IMR-90 (cell line): ENCODE measurements around the gene GNG2. TPM values are rescaled to one million over a fixed set of nuclear protein-coding genes. Genes with fewer than 3 reads are reported as not detected.
A peak's percentile ranks its signal among the peaks of the same experiment; 100 is the strongest.

ENCODE experiments used
- ATAC-seq: fragments of 200-7000 bp; cut with Tn5 transposase; 2 replicates; pipeline ENCODE4 v1.9.1; 2020; ENCODE audit warnings: low read depth, mild to moderate bottlenecking, moderate library complexity
- BruUV-seq: library from RNA; stranded (reverse); fragments of 400-500 nt; replicated peaks from 2 replicates; lab custom pipeline; 2021; lab: Mats Ljungman, UMichigan
- CTCF ChIA-PET: fragments of 300-600 bp; formaldehyde crosslinking; extraction: SDS; loops from one replicate; lab custom pipeline; 2021; ENCODE audit warnings: antibody characterized with exemption; lab: Yijun Ruan, JAX
- POLR2A ChIA-PET: fragments of 300-600 bp; sonication (Branson Sonifier 250); formaldehyde crosslinking; loops from one replicate; lab custom pipeline; 2022; ENCODE audit warnings: antibody characterized with exemption; ENCODE audit not compliant: unreplicated experiment; lab: Charles Lee
- DNase-seq: peaks from one replicate; pipeline ENCODE4 v3.0.0; 2013
- H2AFZ ChIP-seq: replicated peaks from 2 replicates; pipeline ENCODE3; 2013; ENCODE audit warnings: low read length, mild to moderate bottlenecking; ENCODE audit not compliant: poor library complexity
- H2AK5ac ChIP-seq: 2 replicates; pipeline ENCODE4 v1.6.1; 2013; ENCODE audit warnings: low read depth, low read length, inconsistent platforms
- H2AK9ac ChIP-seq: replicated peaks from 2 replicates; pipeline ENCODE3; 2013; ENCODE audit warnings: mild to moderate bottlenecking, low read depth, low read length, moderate library complexity; ENCODE audit not compliant: poor library complexity
- H2BK120ac ChIP-seq: 2 replicates; pipeline ENCODE4 v1.6.1; 2013; ENCODE audit warnings: low read depth, low read length, inconsistent platforms
- H2BK15ac ChIP-seq: 3 replicates; pipeline ENCODE4 v1.6.1; 2013; ENCODE audit warnings: low read depth, low read length, inconsistent platforms
- H2BK20ac ChIP-seq: 2 replicates; pipeline ENCODE4 v1.6.1; 2013; ENCODE audit warnings: low read depth, mild to moderate bottlenecking, inconsistent platforms, low read length, moderate library complexity
- H2BK5ac ChIP-seq: 2 replicates; pipeline ENCODE4 v1.6.1; 2013; ENCODE audit warnings: mild to moderate bottlenecking, low read depth, low read length, inconsistent platforms; ENCODE audit not compliant: poor library complexity, severe bottlenecking
- H3K14ac ChIP-seq: replicated peaks from 2 replicates; pipeline ENCODE4 v1.6.1; 2013; ENCODE audit warnings: low read depth, low read length, inconsistent platforms
- H3K18ac ChIP-seq: 2 replicates; pipeline ENCODE4 v1.6.1; 2013; ENCODE audit warnings: low read depth, low read length, control low read depth
- H3K23ac ChIP-seq: 2 replicates; pipeline ENCODE4 v1.6.1; 2013; ENCODE audit warnings: low read depth, low read length, inconsistent platforms
- H3K27ac ChIP-seq: 2 replicates; pipeline ENCODE4 v1.5.1; 2013; ENCODE audit warnings: mild to moderate bottlenecking, control low read depth, low read length; ENCODE audit not compliant: insufficient read depth
- H3K27me3 ChIP-seq: 2 replicates; pipeline ENCODE4 v1.6.1; 2013; ENCODE audit warnings: low read length; ENCODE audit not compliant: control insufficient read depth, insufficient read depth
- H3K36me3 ChIP-seq: 2 replicates; pipeline ENCODE4 v1.6.1; 2013; ENCODE audit warnings: low read length, mixed read lengths; ENCODE audit not compliant: control insufficient read depth, insufficient read depth
- H3K4ac ChIP-seq: 2 replicates; pipeline ENCODE4 v1.6.1; 2013; ENCODE audit warnings: low read depth, low read length, inconsistent platforms
- H3K4me1 ChIP-seq: 2 replicates; pipeline ENCODE4 v1.6.1; 2013; ENCODE audit warnings: low read length, mixed read lengths; ENCODE audit not compliant: control insufficient read depth, insufficient read depth
- H3K4me2 ChIP-seq: 2 replicates; pipeline ENCODE4 v1.6.1; 2013; ENCODE audit warnings: low read depth, mild to moderate bottlenecking, control low read depth, low read length, moderate library complexity
- H3K4me3 ChIP-seq: 2 replicates; pipeline ENCODE4 v1.5.1; 2013; ENCODE audit warnings: low read depth, mild to moderate bottlenecking, control low read depth, low read length, moderate library complexity; ENCODE audit not compliant: insufficient read depth
- H3K56ac ChIP-seq: 2 replicates; pipeline ENCODE4 v1.6.1; 2013; ENCODE audit warnings: low read length, inconsistent platforms; ENCODE audit not compliant: insufficient read depth; ENCODE audit errors: extremely low read depth
- H3K79me1 ChIP-seq, 2 experiments: 2 replicates each; pipeline ENCODE4 v1.6.1; 2013; ENCODE audit warnings: low read length in 2 of 2, inconsistent platforms in 1 of 2, low read depth in 1 of 2
- H3K9ac ChIP-seq: 2 replicates; pipeline ENCODE4 v1.6.1; 2013; ENCODE audit warnings: low read depth, low read length, control low read depth
- H3K9me1 ChIP-seq: 2 replicates; pipeline ENCODE4 v1.6.1; 2013; ENCODE audit warnings: low read length, inconsistent platforms; ENCODE audit not compliant: insufficient read depth
- H3K9me3 ChIP-seq: 2 replicates; pipeline ENCODE4 v1.6.1; 2013; ENCODE audit warnings: low read length; ENCODE audit not compliant: control insufficient read depth, insufficient read depth
- H4K20me1 ChIP-seq: 2 replicates; pipeline ENCODE4 v1.6.1; 2013; ENCODE audit warnings: low read length, inconsistent platforms; ENCODE audit not compliant: insufficient read depth
- H4K5ac ChIP-seq: 2 replicates; pipeline ENCODE4 v1.6.1; 2013; ENCODE audit warnings: mild to moderate bottlenecking, low read depth, low read length, control low read depth
- H4K8ac ChIP-seq, 2 experiments: 2 replicates each; pipeline ENCODE4 v1.6.1; 2013; ENCODE audit warnings: low read depth in 2 of 2, low read length in 2 of 2, control low read depth in 1 of 2, inconsistent platforms in 1 of 2
- H4K91ac ChIP-seq: 2 replicates; pipeline ENCODE4 v1.6.1; 2013; ENCODE audit warnings: low read depth, low read length, inconsistent platforms; ENCODE audit not compliant: insufficient read depth
- BHLHE40 ChIP-seq: fragments of 150-350 bp; IDR thresholded peaks from 2 replicates; pipeline ENCODE4 v1.6.1; 2016; ENCODE audit warnings: mild to moderate bottlenecking, low read depth, low read length
- CEBPB ChIP-seq: IDR thresholded peaks from 2 replicates; pipeline ENCODE4 v1.6.1; 2012; ENCODE audit warnings: low read depth, low read length, improper control_type of control experiment
- CHD1 ChIP-seq: IDR thresholded peaks from 2 replicates; pipeline ENCODE4 v1.6.1; 2012; ENCODE audit warnings: low read depth, low read length, improper control_type of control experiment
- FOS ChIP-seq: fragments of 150-350 bp; IDR thresholded peaks from 2 replicates; pipeline ENCODE4 v1.6.1; 2016; ENCODE audit warnings: low read depth, low read length
- MAFK ChIP-seq: IDR thresholded peaks from 2 replicates; pipeline ENCODE4 v1.6.1; 2012; ENCODE audit warnings: low read depth, low read length, improper control_type of control experiment
- MAZ ChIP-seq: IDR thresholded peaks from 2 replicates; pipeline ENCODE4 v1.6.1; 2012; ENCODE audit warnings: low read depth, mild to moderate bottlenecking, low read length, improper control_type of control experiment, moderate library complexity, borderline replicate concordance
- MXI1 ChIP-seq: IDR thresholded peaks from 2 replicates; pipeline ENCODE4 v1.6.1; 2012; ENCODE audit warnings: low read depth, mild to moderate bottlenecking, low read length, moderate library complexity, borderline replicate concordance
- NFE2L2 ChIP-seq: fragments of 150-350 bp; IDR thresholded peaks from 2 replicates; pipeline ENCODE4 v1.6.1; 2016; ENCODE audit warnings: low read depth, mild to moderate bottlenecking, low read length
- POLR2A ChIP-seq: IDR thresholded peaks from 2 replicates; pipeline ENCODE4 v1.6.1; 2012; ENCODE audit warnings: mild to moderate bottlenecking, low read depth, low read length
- RAD21 ChIP-seq: IDR thresholded peaks from 2 replicates; pipeline ENCODE4 v1.6.1; 2012; ENCODE audit warnings: low read length, improper control_type of control experiment
- RCOR1 ChIP-seq: IDR thresholded peaks from 2 replicates; pipeline ENCODE4 v1.6.1; 2012; ENCODE audit warnings: mild to moderate bottlenecking, low read length, improper control_type of control experiment; ENCODE audit not compliant: insufficient replicate concordance
- RFX5 ChIP-seq: IDR thresholded peaks from 2 replicates; pipeline ENCODE4 v1.8.0; 2012; ENCODE audit warnings: low read depth, mild to moderate bottlenecking, low read length, moderate library complexity
- SMC3 ChIP-seq: fragments of 150-350 bp; IDR thresholded peaks from 2 replicates; pipeline ENCODE4 v1.6.1; 2016; ENCODE audit warnings: low read depth, mild to moderate bottlenecking, antibody characterized with exemption, low read length, moderate library complexity
- WGBS, 2 experiments: methylation state at CpG; one replicate each; pipeline versions ENCODE4 v1.1.5 to v1.1.7; 2013; ENCODE audit warnings: missing lambda C conversion rate in 2 of 2; ENCODE audit not compliant: insufficient read length in 1 of 2; ENCODE audit errors: extremely low coverage in 2 of 2; 5-methylcytosine and 5-hydroxymethylcytosine counted together
- dilution Hi-C: fragments of 300-500 bp; cut with HindIII; formaldehyde crosslinking; loops from one replicate; pipeline ENCODE4 v1.14.3; 2018; ENCODE audit warnings: low sequenced_read_pairs; ENCODE audit not compliant: unreplicated experiment
- in situ Hi-C: fragments of 300-500 bp; cut with MboI; formaldehyde crosslinking; loops from 3 replicates; pipeline ENCODE4 v1.14.3; 2019; ENCODE audit warnings: low sequenced_read_pairs, inconsistent platforms, mixed read lengths
- intact Hi-C: fragments of 100-400 bp; cut with micrococcal nuclease; formaldehyde crosslinking; loops from 2 replicates; pipeline ENCODE4 v1.10.0; 2022
- polyA plus RNA-seq, 3 experiments: library from polyadenylated mRNA; depleted of rRNA; stranded (reverse); fragments of >200 nt; gene quantifications; 2 replicates each; pipeline ENCODE4 v1.2.3, GENCODE V29; 2012; ENCODE audit warnings: low replicate concordance in 1 of 3
- total RNA-seq: library from RNA; depleted of rRNA; stranded (reverse); fragments of >200 nt; gene quantifications from 2 replicates; pipeline ENCODE4 v1.2.3, GENCODE V29; 2012
- TF ChIP-seq, protein P1 (sequence below): fragments of 150-350 bp; IDR thresholded peaks from 2 replicates; pipeline ENCODE4 v1.6.1; 2017; ENCODE audit warnings: mild to moderate bottlenecking, antibody characterized with exemption, low read length, low read depth
- TF ChIP-seq, protein P2 (sequence below): conservative IDR thresholded peaks from 2 replicates; pipeline ENCODE4 v1.5.1; 2012; ENCODE audit warnings: mild to moderate bottlenecking, low read depth, low read length, improper control_type of control experiment
- TF ChIP-seq, protein P3 (sequence below): fragments of 150-350 bp; IDR thresholded peaks from 2 replicates; pipeline ENCODE4 v1.6.1; 2016; ENCODE audit warnings: low read depth, mild to moderate bottlenecking, low read length, moderate library complexity, borderline replicate concordance

GNG2 gene
- total and polyA plus RNA-seq, 2 of the 4 experiments (the other 2 are of a cell fraction) = 13.1 to 14.6 TPM

DNA sequence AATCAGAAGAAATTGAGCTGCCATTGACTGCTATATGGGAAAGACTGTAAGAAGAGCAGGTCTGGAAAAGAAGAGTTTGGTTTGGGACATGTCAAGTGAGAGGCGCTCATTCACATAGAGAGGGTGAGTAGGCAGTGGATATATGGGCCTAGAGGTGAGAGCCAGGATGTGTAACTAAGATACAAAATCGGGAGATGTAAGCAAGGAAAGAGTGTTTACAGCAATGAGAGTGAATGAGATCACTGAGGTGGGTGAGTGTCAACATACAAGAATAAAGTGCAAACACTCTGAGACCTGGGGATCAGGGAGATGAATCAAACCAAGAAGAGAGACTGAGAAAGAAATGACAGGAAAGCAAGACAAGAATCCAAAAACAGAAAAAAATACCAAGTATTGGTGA lies 70.9 kb downstream of the GNG2 start:
- Histone ChIP-seq H3K4me2 (no peak overlapping the region), H3K79me1 (peaks cover 0 to 7% of the 10 kb centered on the region in 2 experiments; a peak in 2 of 4 replicates), H2BK15ac (no peak overlapping the region), H2BK120ac (no peak overlapping the region), H3K4me1 (0 out of 2 replicates have a peak, but pooled peaks cover 2% of the 10 kb centered on the region), H3K4ac (no peak overlapping the region), H3K9ac (no peak overlapping the region), H3K9me1 (no peaks in the 10 kb centered on the region; the same call in 1 of the 2 replicates), H2AFZ (no peak overlapping the region), H2BK20ac (no peak overlapping the region; the same call in 1 of the 2 replicates), H4K5ac (no peak overlapping the region), H2BK5ac (no peak overlapping the region), H3K18ac (no peak overlapping the region), H2AK5ac (no peak overlapping the region), H2AK9ac (no peak overlapping the region), H4K20me1 (no peaks in the 10 kb centered on the region), H3K4me3 (no peak overlapping the region), H4K91ac (no peak overlapping the region), H3K36me3 (peaks cover 2% of the 10 kb centered on the region; the same call in 1 of the 2 replicates), H3K9me3 (no peaks in the 10 kb centered on the region), H3K56ac (no peak overlapping the region), H3K27me3 (no peaks in the 10 kb centered on the region), H3K14ac (0 out of 2 replicates have a peak overlapping the region, but pooled peaks have one; percentile 14), H3K27ac (no peak overlapping the region), H4K8ac (no peak overlapping the region), H3K23ac (no peak overlapping the region)
- no peak for ATAC-seq
- in situ Hi-C loops (no loop called here), intact Hi-C loops (no loop called here), dilution Hi-C loops (no loop called here)
- CTCF ChIA-PET = no interaction called here
- POLR2A ChIA-PET = no interaction called here
- BruUV-seq = no TSS peak
- 63% methylated on average over 2 of the region's 2 CpGs; no CpG with 5 or more reads in 1 of the 2 experiments for WGBS, 2 experiments
- peak; percentile 21 for DNase-seq
- TF ChIP-seq MAFK (no peak), SMC3 (no peak), CEBPB (no peak), MAZ (no peak), RCOR1 (no peak), CHD1 (no peak), RAD21 (no peak), MXI1 (no peak), NFE2L2 (no peak), BHLHE40 (no peak), FOS (no peak), POLR2A (no peak), RFX5 (no peak)
- TF ChIP-seq, protein P1, sequence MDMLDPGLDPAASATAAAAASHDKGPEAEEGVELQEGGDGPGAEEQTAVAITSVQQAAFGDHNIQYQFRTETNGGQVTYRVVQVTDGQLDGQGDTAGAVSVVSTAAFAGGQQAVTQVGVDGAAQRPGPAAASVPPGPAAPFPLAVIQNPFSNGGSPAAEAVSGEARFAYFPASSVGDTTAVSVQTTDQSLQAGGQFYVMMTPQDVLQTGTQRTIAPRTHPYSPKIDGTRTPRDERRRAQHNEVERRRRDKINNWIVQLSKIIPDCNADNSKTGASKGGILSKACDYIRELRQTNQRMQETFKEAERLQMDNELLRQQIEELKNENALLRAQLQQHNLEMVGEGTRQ = no peak
- TF ChIP-seq, protein P2, sequence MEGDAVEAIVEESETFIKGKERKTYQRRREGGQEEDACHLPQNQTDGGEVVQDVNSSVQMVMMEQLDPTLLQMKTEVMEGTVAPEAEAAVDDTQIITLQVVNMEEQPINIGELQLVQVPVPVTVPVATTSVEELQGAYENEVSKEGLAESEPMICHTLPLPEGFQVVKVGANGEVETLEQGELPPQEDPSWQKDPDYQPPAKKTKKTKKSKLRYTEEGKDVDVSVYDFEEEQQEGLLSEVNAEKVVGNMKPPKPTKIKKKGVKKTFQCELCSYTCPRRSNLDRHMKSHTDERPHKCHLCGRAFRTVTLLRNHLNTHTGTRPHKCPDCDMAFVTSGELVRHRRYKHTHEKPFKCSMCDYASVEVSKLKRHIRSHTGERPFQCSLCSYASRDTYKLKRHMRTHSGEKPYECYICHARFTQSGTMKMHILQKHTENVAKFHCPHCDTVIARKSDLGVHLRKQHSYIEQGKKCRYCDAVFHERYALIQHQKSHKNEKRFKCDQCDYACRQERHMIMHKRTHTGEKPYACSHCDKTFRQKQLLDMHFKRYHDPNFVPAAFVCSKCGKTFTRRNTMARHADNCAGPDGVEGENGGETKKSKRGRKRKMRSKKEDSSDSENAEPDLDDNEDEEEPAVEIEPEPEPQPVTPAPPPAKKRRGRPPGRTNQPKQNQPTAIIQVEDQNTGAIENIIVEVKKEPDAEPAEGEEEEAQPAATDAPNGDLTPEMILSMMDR = no peak
- TF ChIP-seq, protein P3, sequence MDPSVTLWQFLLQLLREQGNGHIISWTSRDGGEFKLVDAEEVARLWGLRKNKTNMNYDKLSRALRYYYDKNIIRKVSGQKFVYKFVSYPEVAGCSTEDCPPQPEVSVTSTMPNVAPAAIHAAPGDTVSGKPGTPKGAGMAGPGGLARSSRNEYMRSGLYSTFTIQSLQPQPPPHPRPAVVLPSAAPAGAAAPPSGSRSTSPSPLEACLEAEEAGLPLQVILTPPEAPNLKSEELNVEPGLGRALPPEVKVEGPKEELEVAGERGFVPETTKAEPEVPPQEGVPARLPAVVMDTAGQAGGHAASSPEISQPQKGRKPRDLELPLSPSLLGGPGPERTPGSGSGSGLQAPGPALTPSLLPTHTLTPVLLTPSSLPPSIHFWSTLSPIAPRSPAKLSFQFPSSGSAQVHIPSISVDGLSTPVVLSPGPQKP = no peak
